Endothelial cell (in vitro differentiated cells): ENCODE results near the gene RBM45. TPM values are rescaled to one million over a fixed set of nuclear protein-coding genes. Genes with fewer than 3 reads are reported as not detected.
"Not testable (repeated sequence)": the region's sequence is repeated elsewhere in the genome, so short reads cannot be mapped to it uniquely, and the experiment has no call there.

Experiments
- DNase-seq: peaks from one replicate; pipeline ENCODE4 v3.0.0; 2021; ENCODE audit warnings: low spot score
- H3K27ac Mint-ChIP-seq: one replicate; pipeline ENCODE4 v1.8.0; 2021; ENCODE audit warnings: mixed read lengths, inconsistent platforms; ENCODE audit not compliant: unreplicated experiment
- H3K27me3 Mint-ChIP-seq: one replicate; pipeline ENCODE4 v1.8.0; 2021; ENCODE audit warnings: mild to moderate bottlenecking, moderate library complexity, mixed read lengths, inconsistent platforms; ENCODE audit not compliant: unreplicated experiment
- H3K36me3 Mint-ChIP-seq: one replicate; pipeline ENCODE4 v1.8.0; 2021; ENCODE audit warnings: mild to moderate bottlenecking, low read depth, mixed read lengths, inconsistent platforms; ENCODE audit not compliant: unreplicated experiment
- H3K4me1 Mint-ChIP-seq: one replicate; pipeline ENCODE4 v1.8.0; 2021; ENCODE audit warnings: mild to moderate bottlenecking, mixed read lengths, inconsistent platforms; ENCODE audit not compliant: unreplicated experiment
- H3K4me3 Mint-ChIP-seq: one replicate; pipeline ENCODE4 v1.8.0; 2021; ENCODE audit warnings: mild to moderate bottlenecking, mixed read lengths, inconsistent platforms; ENCODE audit not compliant: unreplicated experiment
- H3K9me3 Mint-ChIP-seq: one replicate; pipeline ENCODE4 v1.8.0; 2021; ENCODE audit warnings: mixed read lengths, inconsistent platforms; ENCODE audit not compliant: unreplicated experiment
- CTCF ChIP-seq: fragments of 200-600 bp; sonication (generic); IDR thresholded peaks from one replicate; pipeline ENCODE4 v1.5.0; 2021; ENCODE audit warnings: antibody characterized with exemption; ENCODE audit not compliant: unreplicated experiment
- total RNA-seq: library from RNA; stranded (reverse); fragmentation: NEBNext Ultra II Directional; extraction: Animal tissue kit (Norgen Biotek cat#: 25700); gene quantifications from one replicate; pipeline ENCODE4 v1.2.1, GENCODE V29; 2021; ENCODE audit not compliant: unreplicated experiment

Gene RBM45
- total RNA-seq, 1 donor from 2014 or later: 17.0 TPM

GRCh38 chr2:178142274-178143065 lies 30.2 kb downstream of the RBM45 start:
- Mint-ChIP-seq H3K9me3 (no peaks in the 10 kb centered on the region), H3K4me3 (no peak overlapping the region), H3K4me1 (no peaks in the 10 kb centered on the region), H3K27ac (no peak overlapping the region), H3K27me3 (no peaks in the 10 kb centered on the region), H3K36me3 (no peaks in the 10 kb centered on the region)
- no peak for TF ChIP-seq CTCF
- DNase-seq: no peak

- TF ChIP-seq CTCF: no peak
- Mint-ChIP-seq H3K9me3 (no peaks in the 10 kb centered on the region), H3K27me3 (no peaks in the 10 kb centered on the region), H3K4me3 (no peak overlapping the region), H3K36me3 (no peaks in the 10 kb centered on the region), H3K27ac (no peak overlapping the region), H3K4me1 (no peaks in the 10 kb centered on the region)
- no peak for DNase-seq
Observed at GRCh38 chr2:178143481-178143880, 31.2 kb downstream of the RBM45 start.

- Mint-ChIP-seq H3K27me3 (no peaks in the 10 kb centered on the region), H3K27ac (no peak overlapping the region), H3K4me1 (no peaks in the 10 kb centered on the region), H3K4me3 (no peak overlapping the region), H3K9me3 (no peaks in the 10 kb centered on the region), H3K36me3 (no peaks in the 10 kb centered on the region)
- DNase-seq: no peak
- no peak for TF ChIP-seq CTCF
Observed at GRCh38 chr2:178152033-178152432, 39.8 kb downstream of the RBM45 start.

- DNase-seq: no peak
- Mint-ChIP-seq H3K27ac (no peak overlapping the region), H3K9me3 (no peaks in the 10 kb centered on the region), H3K4me1 (no peaks in the 10 kb centered on the region), H3K4me3 (no peak overlapping the region), H3K36me3 (no peaks in the 10 kb centered on the region), H3K27me3 (peaks cover under 1% of the 10 kb centered on the region)
- TF ChIP-seq CTCF: no peak
Observed at GRCh38 chr2:178152542-178152941, 40.3 kb downstream of the RBM45 start.

GRCh38 chr2:178152977-178153376 lies 40.7 kb downstream of the RBM45 start:
- Mint-ChIP-seq H3K9me3 (no peaks in the 10 kb centered on the region), H3K36me3 (no peaks in the 10 kb centered on the region), H3K27ac (no peak overlapping the region), H3K4me1 (peaks cover under 1% of the 10 kb centered on the region), H3K4me3 (no peak overlapping the region), H3K27me3 (peaks cover 1% of the 10 kb centered on the region)
- no peak for TF ChIP-seq CTCF
- no peak for DNase-seq

- not testable (repeated sequence) for DNase-seq, H3K27ac Mint-ChIP-seq, H3K9me3 Mint-ChIP-seq, H3K36me3 Mint-ChIP-seq, H3K27me3 Mint-ChIP-seq, H3K4me1 Mint-ChIP-seq, H3K4me3 Mint-ChIP-seq
Observed at GRCh38 chr2:178153878-178154277, 41.6 kb downstream of the RBM45 start.
